ENCODE measurements around the gene DLG4.
"Not testable (repeated sequence)": the region's sequence is repeated elsewhere in the genome, so short reads cannot be mapped to it uniquely, and the experiment has no call there.

DLG4 gene

DNA sequence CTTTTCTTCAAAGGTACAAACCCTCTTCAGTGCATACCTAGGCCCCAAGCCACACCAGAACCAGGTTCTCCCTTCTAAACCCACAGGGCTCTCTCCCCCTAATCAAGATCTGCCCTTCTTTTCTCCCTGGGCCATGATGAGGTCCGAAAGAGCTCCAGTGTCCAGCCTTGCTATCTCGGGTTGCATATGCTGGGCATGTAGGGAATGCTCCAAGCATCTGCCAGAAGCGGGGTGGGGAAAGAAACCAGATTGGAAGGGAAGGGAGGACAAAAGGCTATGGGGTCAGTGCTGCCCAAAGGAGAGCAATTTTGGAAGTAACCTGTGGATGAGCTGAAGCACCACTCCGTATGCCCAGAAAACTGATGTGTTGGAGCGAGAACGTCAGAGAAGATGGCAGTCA, 29.6 kb upstream of the DLG4 start:
- no peak for DNase-seq (ENCODE audit: low read depth in 2 of 2)

GRCh38 chr17:7248796-7249195, 29.2 kb upstream of the DLG4 start:
- DNase-seq (ENCODE audit: low read depth in 2 of 2) = no peak

GRCh38 chr17:7246779-7247178, 27.1 kb upstream of the DLG4 start:
- no peak for DNase-seq (ENCODE audit: low read depth in 2 of 2)

DNA sequence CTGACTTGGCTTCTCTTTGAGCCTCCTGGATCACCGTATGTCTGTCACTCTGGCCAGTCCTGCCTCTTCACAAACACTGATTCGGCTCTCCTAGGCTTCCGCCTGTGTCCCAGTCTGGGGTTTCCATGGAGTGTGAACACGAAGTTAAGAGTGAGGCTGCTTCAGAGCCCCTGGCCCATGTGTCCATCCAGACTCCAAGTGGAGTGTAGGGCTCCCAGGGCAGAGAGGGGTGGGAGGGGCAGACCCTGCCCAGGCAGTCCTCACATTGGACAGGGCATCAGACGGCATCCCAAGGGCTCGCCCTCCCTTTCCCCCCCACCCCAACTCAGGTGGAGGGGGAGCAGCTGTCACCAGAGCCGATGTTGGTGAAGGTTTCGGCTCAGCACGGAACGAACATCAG, 24.2 kb upstream of the DLG4 start:
- DNase-seq (ENCODE audit: low read depth in 2 of 2) = not testable (repeated sequence)

DNA sequence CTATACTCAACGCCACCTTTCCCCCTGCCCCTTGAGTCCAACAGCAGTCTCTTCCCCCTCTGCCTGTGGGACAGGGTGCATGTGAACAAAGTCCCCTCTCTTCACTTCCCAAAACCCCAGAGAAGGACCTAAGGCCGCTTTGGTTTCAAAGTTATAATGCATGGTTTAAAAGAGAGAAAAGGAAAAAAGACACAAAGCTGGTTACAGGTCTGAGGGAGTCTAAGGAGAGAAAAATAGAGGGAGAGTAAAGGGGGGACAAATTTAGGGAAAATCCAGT, 23.8 kb upstream of the DLG4 start:
- no peak for DNase-seq (ENCODE audit: low read depth in 2 of 2)

GRCh38 chr17:7242717-7243452, 23.2 kb upstream of the DLG4 start:
- DNase-seq (ENCODE audit: low read depth in 2 of 2) = peak; percentile 83 to 84

DNA sequence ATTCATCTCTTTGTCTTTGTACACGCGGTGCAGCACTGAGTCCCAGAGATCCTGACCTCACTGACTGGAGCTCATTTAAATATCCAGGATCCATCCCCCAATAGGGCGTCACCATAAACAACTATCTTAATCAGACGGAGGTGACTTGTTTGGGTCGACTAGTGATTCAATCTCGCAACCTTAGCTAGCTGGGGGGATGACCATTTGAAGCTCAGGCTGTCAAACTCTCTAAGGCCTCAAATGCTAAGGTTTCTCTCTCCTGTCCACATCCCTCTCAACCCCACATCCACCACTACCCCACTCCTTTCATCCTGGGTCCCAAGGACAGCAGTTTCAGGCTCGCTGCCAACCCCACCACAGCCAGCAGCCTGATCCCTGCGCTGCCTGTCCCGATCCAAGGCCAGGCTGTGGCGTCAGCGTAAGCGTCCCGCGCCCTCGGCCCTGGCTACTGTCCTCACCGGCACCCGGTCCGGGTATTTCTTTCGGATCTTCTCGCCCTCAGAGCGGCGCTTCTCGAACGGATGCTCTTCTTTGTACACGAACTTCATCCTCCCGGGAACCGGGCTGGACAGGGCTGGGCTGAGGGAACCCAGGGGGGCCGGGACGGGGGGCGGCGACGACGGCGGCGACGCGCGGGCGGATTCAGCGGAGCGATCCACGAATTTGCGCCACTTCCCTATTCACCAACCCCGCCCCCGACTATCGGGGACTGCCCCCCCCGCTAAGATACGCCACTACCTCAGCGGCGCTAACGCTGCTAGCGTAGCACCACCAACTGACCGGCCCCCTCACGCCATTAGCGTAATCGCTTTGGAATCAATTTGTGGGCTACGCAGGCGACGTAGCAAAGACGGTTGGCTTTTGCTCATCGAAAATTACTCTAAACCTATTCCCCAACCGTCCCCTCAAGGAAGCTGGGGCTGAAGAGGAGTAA, 22.4 kb upstream of the DLG4 start, which contains the start of gene GABARAP:
Gene GABARAP (minus strand): TSS at position 667 of the 934 bp plus-strand sequence. CDS start 119 bp downstream, at position 548.
- DNase-seq (ENCODE audit: low read depth in 2 of 2) = peak; percentile 81 to 83

DNA sequence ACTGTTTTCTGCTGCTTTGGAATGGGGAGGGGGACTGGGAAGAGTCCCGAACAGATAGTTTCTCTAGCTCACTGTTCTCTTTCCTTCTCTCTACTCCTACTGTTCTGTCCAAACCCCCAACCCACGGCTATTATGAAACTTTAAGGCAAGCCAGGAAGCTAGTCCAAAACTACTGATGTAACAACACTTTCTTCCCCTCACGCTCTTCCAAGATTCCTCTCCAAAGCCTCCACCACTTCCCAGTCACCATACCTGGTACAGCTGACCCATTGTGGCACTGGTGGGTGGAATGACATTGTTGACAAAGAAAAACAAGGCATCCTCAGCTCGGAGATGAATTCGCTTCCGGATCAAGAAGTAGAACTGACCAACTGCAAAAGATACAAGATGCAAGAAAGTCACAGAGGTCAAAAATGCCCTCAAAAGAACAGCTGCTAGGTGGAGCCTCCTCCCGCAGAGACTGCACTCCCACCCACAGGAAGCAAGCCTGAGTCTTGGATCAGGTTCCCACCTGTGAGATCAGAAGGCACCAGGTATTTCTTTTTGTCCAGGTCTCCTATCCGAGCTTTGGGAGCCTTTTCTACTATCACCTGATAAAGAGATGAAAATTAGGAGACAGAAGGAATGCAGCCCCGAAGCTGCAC, 21.6 kb upstream of the DLG4 start:
- DNase-seq (ENCODE audit: low read depth in 2 of 2) = no peak

- DNase-seq (ENCODE audit: low read depth in 2 of 2) = no peak
Observed at GRCh38 chr17:7240375-7240774, 20.7 kb upstream of the DLG4 start.

GRCh38 chr17:7239091-7240027, 19.7 kb upstream of the DLG4 start, which contains the start of gene PHF23:
TSS of gene PHF23 (minus strand) at chr17:7239457. CDS start at chr17:7239279, 178 bp downstream.
- DNase-seq (ENCODE audit: low read depth in 2 of 2) = peak; percentile 97 to 98

DNA sequence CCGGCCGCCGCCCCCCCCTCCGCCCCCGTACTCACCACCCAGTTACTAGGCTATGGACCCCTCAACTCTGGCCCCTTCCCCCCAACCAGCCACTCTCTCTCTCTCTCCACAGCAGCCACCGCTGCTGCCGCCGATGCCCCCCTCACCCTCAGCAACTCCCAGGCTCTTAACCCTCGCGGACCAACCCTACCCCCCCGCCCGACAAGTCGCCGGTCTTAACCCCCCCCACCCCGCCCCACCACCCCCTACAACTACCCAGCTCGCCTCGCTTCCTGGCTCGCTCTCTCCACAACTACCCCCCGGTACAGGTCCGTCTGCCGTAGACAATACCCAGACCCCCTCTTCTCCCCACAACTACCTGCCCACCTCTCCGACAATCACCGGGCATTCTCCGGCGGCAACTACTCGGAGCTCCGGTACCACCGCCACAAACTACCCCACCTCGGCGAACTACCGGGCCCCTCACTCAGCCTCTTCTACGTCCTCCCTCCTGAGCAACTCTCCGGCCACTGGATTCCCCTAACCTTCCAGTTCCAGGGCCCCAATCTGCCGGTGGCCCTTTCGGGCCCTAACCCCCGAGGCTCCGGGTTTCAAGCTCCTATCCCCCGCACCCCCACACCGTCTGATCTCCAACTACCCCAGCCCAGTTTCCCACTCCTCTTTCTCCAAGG, 18.9 kb upstream of the DLG4 start:
- DNase-seq (ENCODE audit: low read depth in 2 of 2) = no peak

GRCh38 chr17:7237761-7238419, 18.3 kb upstream of the DLG4 start:
- DNase-seq (ENCODE audit: low read depth in 2 of 2) = peak; percentile 80 to 85

DNA sequence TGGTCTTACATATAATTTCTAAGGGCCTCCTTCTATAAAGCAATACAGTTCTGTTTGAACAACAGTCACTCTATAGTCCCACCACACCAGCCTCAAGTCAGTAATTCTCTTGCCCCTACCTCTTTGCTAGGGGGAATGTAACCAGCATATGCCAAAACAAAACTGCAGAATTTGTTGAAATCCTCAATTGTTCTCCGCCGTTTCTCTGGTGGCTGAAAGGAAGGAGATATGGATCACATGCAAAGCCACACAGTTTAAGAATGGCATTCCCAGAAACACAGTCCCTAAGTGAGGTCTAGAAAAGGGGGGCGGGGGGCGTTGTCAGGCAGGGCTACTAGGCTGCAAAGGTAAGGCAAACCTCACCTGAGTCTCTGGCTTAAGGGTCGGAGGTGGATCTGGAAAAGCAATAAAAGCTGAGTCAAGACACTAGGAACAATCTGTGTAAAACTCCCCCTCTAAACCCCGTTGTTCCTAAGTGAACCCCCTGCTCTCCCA, 17.7 kb upstream of the DLG4 start:
- DNase-seq (ENCODE audit: low read depth in 2 of 2) = no peak

DNA sequence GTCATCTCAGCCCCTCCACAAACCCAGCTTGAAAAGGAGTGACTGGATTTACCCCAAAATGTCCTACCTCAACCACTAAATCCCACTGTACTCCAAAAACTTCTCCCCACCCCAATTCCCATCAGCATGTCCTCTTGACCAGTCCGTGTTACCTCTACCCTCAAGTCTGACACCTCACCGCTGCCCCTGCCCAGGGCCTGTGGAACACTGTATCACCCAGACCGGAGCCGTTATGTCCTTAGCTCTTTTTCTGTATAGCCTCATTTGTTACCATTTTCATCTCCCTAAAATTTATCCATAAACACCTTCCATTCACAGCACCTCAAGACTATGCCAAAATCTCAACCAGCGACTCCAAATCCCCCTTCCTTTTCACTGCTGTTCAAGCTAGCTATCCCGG, 17.2 kb upstream of the DLG4 start:
- DNase-seq (ENCODE audit: low read depth in 2 of 2) = no peak

DNA sequence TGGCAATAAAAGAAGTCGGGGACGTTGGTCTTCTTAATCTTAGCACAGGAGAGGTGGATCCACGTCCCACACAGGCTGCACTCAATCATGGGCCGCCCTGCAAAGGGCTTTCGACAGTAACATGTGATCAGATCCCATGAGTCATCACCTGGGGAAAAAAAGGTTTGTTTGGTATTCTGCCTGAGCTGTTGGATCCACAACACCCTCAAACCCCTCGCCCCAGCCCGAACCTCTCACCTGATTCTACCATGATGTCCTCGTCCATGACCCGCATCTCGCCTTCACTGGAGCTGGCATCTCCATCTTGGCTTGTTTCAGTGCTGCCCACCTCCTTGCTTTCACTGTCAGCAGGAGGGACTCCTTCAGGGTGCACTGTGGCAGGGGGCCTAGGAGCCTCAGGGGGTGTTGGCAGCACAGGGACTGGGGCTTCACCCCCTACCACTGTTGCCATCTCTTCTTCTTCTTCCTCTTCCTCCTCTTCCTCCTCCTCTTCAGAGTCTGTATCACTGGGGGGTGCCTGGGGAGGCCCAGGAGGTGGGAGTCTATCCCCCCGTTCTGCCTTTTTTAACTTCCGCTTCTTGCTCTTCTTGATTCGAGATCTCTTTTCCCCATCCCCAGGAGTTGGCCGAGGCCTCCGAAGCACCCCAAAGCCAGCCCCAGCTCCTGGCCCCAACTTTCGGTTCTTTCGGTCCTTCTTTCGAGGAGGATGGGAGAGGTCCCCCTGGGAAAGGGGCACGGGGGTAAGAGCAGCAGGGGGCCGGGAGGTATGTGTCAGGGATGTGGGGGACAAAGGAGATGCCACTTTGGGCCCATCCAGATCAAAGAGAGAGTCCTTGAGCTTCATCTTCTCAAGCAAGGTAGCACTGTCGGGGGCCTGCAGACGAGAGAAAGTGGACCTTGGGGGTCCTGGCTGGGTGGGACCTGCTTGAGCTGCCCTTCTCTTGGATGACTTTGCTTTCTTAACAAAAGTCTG, 16.3 kb upstream of the DLG4 start:
- DNase-seq (ENCODE audit: low read depth in 2 of 2) = no peak

DNA sequence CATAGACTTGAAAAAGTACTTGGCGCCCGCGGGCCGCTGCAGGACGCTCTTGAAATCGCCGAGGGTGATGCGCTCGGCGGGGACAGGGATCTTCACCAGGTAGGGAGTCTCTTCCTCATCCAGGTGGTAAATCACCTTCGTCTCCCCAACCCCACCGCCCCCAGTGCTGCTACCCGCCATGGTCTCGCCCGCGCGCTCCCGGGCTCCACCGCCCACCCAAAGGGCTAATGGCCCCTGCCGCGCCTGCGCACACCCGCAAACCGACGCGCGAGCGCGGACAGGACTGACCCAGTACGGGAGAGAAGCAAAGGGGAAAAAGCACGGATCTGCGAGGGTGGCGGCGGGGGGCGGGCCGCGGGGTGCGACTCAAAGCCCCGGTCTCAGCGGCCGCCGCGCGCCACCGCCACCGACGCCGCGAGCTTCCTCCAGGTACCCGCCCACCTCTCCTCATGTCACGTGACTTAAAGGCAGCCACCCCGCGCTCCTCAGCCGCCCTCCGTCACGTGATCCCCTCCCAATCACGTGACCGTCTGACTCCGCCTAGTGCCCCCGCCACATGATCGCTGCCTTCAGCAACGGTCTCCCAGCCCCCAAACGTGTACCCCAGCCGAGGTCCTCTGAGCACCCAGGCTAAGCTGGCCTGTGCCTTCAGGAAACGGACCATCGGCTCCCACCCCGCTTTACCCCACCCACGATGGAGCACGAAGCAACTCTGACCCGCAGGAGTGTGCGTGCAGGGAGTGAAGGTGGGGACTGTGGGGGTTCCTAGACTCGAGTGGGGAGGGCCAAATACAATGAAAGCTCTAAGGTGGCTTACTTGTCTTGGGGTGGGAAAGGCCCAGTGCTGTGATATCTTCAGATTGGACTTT, 14.7 kb upstream of the DLG4 start, which contains the start of gene DVL2:
Gene DVL2 (minus strand): TSS at position 435 of the 869 bp plus-strand sequence. CDS start 255 bp downstream, at position 180.
- DNase-seq (ENCODE audit: low read depth in 2 of 2) = peak; percentile 91 to 94

- DNase-seq (ENCODE audit: low read depth in 2 of 2) = no peak
Observed at GRCh38 chr17:7233701-7234082, 14.1 kb upstream of the DLG4 start.

GRCh38 chr17:7232114-7232513, 12.5 kb upstream of the DLG4 start:
- no peak for DNase-seq (ENCODE audit: low read depth in 2 of 2)
